Hematopoietic multipotent progenitor cell treated with erythropoietin and hydrocortisone succinate and interleukin-3 and kit ligand, for 4 days (in vitro differentiated cells): ENCODE measurements around the gene IFITM5.
A peak's percentile ranks its signal among the peaks of the same experiment; 100 is the strongest.

ENCODE experiments used
- DNase-seq: peaks from one replicate; pipeline ENCODE4 v3.0.0-alpha.2; 2015

Gene IFITM5

DNA sequence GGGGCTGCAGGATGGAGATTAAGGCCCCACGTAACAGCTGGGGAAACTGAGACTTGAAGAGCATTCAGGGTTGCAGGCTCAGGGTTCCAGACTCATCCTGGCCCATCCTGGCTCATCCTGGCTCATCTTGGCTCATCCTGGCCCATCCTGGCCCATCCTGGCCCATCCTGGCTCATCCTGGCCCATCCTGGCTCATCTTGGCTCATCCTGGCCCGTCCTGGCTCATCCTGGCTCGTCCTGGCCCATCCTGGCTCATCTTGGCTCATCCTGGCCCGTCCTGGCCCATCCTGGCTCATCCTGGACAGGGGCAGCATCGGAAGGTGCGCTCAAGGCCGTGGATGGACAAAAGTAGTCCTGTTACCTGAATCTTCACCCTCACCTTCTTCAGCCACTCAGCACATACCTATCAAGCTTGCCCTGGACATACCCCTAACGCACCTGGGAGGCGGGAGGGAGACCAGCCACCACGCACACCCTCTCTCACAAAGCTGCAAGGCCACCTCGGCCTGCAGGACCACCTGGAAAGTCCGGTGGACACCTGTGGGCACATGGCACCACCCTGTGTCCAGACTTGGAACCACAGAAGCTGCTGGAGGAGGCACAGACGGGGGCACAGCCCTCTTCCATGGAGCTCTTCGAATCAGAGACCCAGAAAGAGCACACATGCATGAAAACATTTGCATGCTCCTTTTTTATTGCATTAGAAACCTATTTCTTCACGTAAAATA is 41.4 kb downstream of the IFITM5 start:
- peak; percentile 48 for DNase-seq

DNA sequence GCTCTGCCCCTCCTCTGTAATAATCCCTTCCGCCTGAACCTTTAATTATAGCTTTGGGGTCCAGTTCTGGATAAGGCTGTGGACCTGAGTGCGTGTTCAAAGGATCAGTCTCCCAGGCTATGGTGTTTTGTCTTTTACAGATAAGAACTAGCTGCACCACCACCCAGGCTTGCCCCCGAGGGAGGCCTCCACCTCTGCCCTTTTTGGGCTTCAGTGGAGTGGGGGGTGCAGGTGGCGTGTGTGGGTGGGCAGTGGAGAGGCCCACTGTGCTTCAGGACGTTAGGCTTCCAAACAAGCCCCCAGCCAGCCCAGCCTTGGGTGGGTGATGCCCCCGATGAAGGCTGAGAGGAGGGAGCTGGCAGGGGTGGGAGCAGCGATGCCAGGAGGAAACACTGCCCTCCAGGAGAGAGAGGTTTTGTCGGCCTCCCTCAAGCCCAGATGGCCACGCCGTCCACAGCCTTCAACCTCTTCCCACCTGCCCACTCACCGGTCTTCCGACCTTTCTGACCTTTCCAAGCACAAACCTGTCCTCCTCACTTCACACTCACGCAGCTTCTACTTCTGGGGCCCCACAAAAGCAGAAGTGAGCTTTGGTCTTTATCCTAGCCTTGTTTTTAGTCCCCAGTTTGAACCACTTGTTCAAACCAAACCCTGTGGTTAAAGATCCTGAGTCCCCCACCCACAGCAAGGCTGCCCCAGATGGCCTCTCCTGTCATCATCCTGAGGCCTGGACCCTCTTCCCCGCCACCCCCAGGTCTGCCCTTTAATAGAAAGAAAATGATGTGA is 42.2 kb downstream of the IFITM5 start:
- DNase-seq: peak; percentile 49

DNA sequence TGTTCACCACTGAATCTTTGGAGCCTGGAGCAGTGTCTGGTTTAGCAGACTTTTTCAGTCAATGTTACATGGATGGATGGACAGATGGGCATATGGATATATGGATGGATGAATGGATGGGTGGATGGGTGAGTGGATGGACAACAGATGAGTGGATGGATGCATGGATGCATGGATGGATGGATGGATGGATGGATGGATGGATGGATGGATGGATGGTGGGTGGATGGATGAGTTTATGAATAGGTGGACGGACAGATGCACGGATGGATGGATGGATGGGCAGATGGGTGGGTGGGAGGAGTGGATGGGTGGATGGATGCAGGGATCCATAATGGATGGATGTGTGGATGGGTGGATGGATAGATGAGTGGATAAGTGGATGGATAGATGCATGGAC is 43.5 kb downstream of the IFITM5 start:
- DNase-seq: no peak

DNA sequence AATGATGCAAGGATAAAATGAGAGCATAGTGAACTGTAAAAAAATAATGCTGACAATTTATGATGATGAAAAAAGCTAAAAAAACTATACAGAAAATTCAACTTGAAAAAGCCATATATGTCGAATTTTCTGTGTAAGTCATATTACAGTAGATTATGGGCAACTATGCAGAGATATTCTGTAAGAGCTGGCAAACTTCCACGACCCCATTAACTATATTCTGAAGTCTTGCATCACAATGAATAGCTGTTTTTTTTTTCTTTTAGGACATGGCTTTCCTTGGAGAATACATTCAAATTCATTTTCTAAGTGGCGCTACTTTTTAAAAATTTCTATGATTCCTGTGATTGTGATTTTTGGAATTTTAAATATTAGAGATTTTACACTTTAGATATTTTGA is 44.1 kb downstream of the IFITM5 start:
- peak; percentile 47 for DNase-seq

DNA sequence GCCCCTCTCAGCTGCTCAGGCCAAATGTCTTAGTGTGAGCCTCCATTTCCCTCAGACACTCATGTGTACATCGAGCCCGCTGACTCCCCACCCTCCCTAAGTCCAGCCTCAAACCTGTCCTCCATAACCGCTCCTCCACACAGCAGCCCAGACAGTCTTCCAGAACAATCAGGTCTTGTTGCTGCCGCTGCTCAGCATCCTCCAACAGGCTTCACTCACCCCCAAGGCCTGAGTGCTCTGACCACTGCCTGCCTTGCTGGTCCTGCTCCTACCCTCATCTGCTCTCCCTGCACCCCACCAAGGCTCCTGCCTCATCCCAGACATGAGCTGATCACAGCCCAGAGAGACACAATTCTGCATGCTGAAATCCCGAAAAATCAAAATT is 45.4 kb downstream of the IFITM5 start:
- DNase-seq: no peak

DNA sequence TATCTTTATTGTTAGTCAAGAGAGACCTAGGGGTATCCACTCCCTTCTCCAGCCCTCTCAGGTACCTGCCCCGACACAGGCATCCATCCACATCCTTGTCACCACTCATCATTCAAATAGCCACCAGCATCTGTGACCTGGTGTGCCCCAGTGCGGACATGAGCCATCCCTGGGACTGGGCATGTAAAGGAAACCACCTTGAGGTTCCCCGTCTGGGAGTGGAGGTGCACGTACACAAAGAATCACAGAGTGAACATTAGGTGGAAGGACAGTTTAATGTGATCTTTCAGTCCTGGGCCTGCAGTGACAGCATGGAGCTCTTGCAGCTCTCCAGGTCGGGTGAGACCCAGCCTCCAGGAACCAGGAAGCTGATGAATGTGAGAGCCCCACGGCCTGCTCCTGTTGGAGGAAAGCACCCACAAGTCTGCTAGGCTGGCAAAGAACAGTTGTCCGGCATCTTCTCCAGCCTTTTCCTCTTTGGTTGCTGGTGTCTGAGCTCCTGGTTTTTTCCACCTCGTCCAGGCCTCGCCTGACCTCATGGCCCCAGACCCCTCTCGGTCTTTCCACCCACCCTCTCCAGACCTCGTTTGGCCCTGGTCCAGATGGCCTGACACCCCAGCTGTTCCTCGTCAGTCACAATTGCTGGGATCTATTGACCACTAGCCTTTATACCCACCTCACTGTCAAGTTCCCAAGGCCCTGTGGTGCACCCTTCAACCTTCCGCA is 46.0 kb downstream of the IFITM5 start:
- no peak for DNase-seq

DNA sequence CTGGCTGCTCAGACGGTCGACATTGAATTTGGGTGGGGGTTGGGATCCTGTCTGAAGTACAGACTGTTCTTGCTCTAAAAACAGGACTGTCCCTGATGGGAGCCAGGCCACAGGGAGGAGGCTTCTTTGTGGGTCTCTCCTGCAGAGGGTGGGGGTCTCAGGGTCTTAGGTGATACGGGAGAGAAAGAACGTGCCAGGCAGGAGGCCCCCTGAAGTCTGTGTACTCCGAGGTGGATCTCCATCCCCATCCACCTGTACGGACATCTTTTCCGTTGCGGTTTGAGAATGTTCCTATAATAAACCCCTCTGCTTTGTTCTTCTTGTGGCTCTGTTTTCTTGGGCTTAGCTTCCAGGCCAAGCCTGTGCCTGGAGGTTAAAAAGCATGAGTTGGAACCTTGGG is 46.7 kb downstream of the IFITM5 start:
- DNase-seq: no peak

DNA sequence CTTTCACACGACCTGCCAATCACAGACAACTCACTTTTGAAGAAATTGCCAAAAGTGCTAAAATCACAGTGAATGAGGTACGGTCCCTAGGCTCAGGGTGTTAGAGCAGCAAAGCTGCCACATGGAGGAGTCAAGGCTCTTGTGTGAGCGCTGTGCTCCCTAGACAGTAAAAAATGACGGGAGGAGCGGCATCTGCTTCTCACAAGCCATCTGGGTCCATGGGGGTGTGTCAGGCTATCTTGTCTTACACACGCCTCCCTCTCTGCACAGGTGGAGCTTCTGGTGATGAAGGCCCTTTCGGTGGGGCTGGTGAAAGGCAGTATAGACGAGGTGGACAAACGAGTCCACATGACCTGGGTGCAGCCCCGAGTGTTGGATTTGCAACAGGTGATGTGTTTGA is 47.8 kb downstream of the IFITM5 start:
- DNase-seq: peak; percentile 22

DNA sequence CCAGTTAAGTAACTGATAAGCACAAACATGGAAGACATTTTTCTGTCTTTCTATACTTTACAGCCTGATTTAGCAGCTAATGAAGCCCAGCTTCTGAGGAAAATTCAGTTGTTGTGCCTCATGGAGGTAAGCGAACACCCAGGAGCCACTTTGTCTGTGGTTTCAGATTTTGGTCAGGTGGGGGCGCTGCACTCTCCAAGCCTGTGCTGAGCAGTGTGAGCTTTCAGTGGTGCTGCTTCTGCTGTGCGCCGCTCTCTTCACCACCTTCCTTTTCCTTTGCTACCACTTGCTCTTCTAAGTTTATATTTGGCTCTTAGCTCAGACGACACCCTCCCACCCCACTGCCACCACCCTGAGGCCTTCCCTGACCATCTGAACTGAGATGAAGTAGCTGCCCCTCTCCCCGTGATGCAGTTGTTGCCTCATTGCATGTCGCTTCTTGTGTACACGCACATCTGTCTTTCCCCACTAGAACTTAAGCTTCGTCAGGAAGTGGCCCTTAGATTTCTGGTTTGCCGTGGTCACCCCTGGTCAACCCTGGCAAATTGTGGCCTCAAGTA is 48.5 kb downstream of the IFITM5 start:
- peak; percentile 78 for DNase-seq

DNA sequence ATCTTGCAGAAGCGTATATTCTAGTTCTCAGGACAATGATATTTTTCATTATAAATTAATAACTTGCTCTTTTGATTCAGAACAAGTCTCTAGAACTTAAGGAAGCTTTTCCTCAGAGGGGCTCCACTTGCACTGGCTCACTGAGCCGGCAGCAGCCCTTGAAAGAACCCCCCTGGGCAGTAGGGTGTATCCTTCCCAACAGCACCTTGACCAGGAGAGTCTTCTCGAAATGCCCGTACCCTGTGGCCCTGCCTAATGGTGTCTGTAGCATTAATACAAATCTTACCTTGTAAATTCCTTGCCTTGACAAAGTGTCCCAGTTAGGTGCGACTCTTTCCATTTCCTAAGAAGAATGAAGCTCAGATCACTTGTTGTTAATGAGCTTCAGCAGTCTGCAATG is 49.1 kb downstream of the IFITM5 start:
- DNase-seq: no peak

DNA sequence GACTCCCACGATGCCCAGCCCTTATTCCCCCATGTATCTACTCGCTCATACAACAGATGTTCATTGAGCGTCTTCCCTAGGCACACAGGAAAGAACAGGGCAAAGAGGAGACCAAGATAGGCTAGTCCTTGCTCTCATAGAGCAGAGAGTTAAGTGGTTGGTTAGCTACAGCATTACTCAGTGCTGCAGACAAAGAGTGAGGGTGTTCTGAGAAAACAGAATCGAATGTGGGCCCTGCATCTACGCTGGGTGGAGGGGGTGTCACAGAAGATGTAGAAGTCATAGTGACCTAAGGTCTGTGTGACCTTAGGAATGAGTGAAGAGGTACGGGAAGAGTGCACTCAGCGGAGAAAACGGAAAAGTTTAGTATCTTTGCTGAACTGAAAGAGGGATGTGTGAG is 50.3 kb downstream of the IFITM5 start:
- DNase-seq: no peak
